T-cell (primary cell): Measurements from ENCODE around the gene GP1BA. TPM values are rescaled to one million over a fixed set of nuclear protein-coding genes. Genes with fewer than 3 reads are reported as not detected.

Experiments
- ATAC-seq, 4 experiments: fragments of 200-7000 bp in 3 of 4; fragments of 150-1000 bp in 1 of 4; cut with Tn5 transposase; replicated peaks in 1 of 4; 1 replicate in 3 of 4; 2 replicates in 1 of 4; pipeline ENCODE4 v1.10.0; 2021; ENCODE audit warnings: moderate library complexity in 3 of 4, mild to moderate bottlenecking in 2 of 4, moderate number of reproducible peaks in 1 of 4
- CTCF ChIA-PET, 2 donors: fragments of 300-600 bp; sonication (Branson Sonifier 250); formaldehyde crosslinking; loops; one replicate each; lab custom pipeline; 2022; ENCODE audit warnings: antibody characterized with exemption in 2 of 2; lab: Charles Lee
- POLR2A ChIA-PET, 2 donors: fragments of 300-600 bp; sonication (Branson Sonifier 250); formaldehyde crosslinking; loops; one replicate each; lab custom pipeline; 2022; ENCODE audit warnings: antibody characterized with exemption in 2 of 2; lab: Charles Lee
- DNase-seq, 35 experiments: peaks; one replicate each; pipeline versions ENCODE4 v3.0.0 to v3.0.0-alpha.2; 2013 to 2023
- H3K27ac ChIP-seq: one replicate; pipeline ENCODE4 v1.5.1; 2013; ENCODE audit warnings: low read length
- H3K27me3 ChIP-seq, 2 experiments: replicated peaks in 1 of 2; 1 replicate in 1 of 2; 2 replicates in 1 of 2; pipeline versions ENCODE4 v1.6.1 to v1.7.0; 2013; ENCODE audit warnings: low read length in 1 of 2, mixed read lengths in 1 of 2; ENCODE audit not compliant: control insufficient read depth in 2 of 2, insufficient read depth in 2 of 2; ENCODE audit errors: extremely low read depth in 1 of 2
- H3K36me3 ChIP-seq, 2 donors: 1 replicate in 1 of 2; 2 replicates in 1 of 2; pipeline versions ENCODE4 v1.6.1 to v1.7.0; 2013; ENCODE audit warnings: low read length in 1 of 2; ENCODE audit not compliant: control insufficient read depth in 2 of 2, insufficient read depth in 1 of 2; ENCODE audit errors: extremely low read depth in 1 of 2
- H3K4me1 ChIP-seq, 2 experiments: 1 replicate in 1 of 2; 2 replicates in 1 of 2; pipeline versions ENCODE4 v1.6.1 to v1.7.0; 2013; ENCODE audit warnings: low read length in 2 of 2, mixed read lengths in 1 of 2; ENCODE audit not compliant: insufficient read depth in 2 of 2, control insufficient read depth in 1 of 2; ENCODE audit errors: extremely low read depth in 1 of 2
- H3K4me3 ChIP-seq, 2 donors: 1 replicate in 1 of 2; 2 replicates in 1 of 2; pipeline versions ENCODE4 v1.5.1 to v1.7.0; 2013; ENCODE audit warnings: mild to moderate bottlenecking in 2 of 2, low read length in 1 of 2, moderate library complexity in 1 of 2; ENCODE audit not compliant: control insufficient read depth in 1 of 2; ENCODE audit errors: extremely low read depth in 1 of 2
- H3K9me3 ChIP-seq: 2 replicates; pipeline ENCODE4 v1.7.0; 2013
- H3K27ac Mint-ChIP-seq, 2 donors: one replicate each; pipeline ENCODE4 v1.8.0; 2020 to 2021; ENCODE audit warnings: mild to moderate bottlenecking in 2 of 2, mixed read lengths in 2 of 2
- H3K27me3 Mint-ChIP-seq, 2 donors: one replicate each; pipeline ENCODE4 v1.8.0; 2021 to 2022; ENCODE audit warnings: mixed read lengths in 2 of 2
- H3K36me3 Mint-ChIP-seq: one replicate; pipeline ENCODE4 v1.8.0; 2021; ENCODE audit warnings: mixed read lengths
- H3K4me1 Mint-ChIP-seq, 3 donors: one replicate each; pipeline ENCODE4 v1.8.0; 2020 to 2022; ENCODE audit warnings: mixed read lengths in 3 of 3, mild to moderate bottlenecking in 1 of 3
- H3K4me3 Mint-ChIP-seq, 3 donors: one replicate each; pipeline ENCODE4 v1.8.0; 2020 to 2022; ENCODE audit warnings: mild to moderate bottlenecking in 3 of 3, mixed read lengths in 3 of 3, moderate library complexity in 3 of 3
- H3K9me3 Mint-ChIP-seq, 3 donors: one replicate each; pipeline ENCODE4 v1.8.0; 2020 to 2022; ENCODE audit warnings: mixed read lengths in 3 of 3
- WGBS: methylation state at CpG from one replicate; pipeline ENCODE4 v1.1.5; 2013; ENCODE audit warnings: missing lambda C conversion rate; ENCODE audit not compliant: insufficient coverage; 5-methylcytosine and 5-hydroxymethylcytosine counted together
- total RNA-seq, 35 experiments: library from RNA in 6 of 35; stranded (reverse) in 6 of 35; fragments of 120-200 nt in 1 of 35; gene quantifications; one replicate each; pipeline versions ENCODE4 v1.2.1 to v1.2.4 and lab custom pipeline; 2013 to 2026

Gene GP1BA
- total RNA-seq, 5 donors from 2014 or later (not counting 1 experiment from before 2014, with no cell fraction given), result 0.40 TPM; not detected in 4

GRCh38 chr17:4949321-4950074, 17.4 kb downstream of the GP1BA start:
- peaks cover 21% of the 10 kb centered on the region for H3K36me3 Mint-ChIP-seq
- H3K4me3 ChIP-seq, result peak overlapping the region; percentile 76 to 100
- peak; percentile 47 to 92 (median 67) for DNase-seq
- CTCF ChIA-PET, result interaction anchor here in 1 of 2 donors (0.6 to 1.0 kb wide), 3 partner anchors 10 to 17 kb away, joined by 3 to 6 read pairs (median 4); partner anchors contain the start of genes RNF167 and SLC25A11
- H3K27me3 ChIP-seq, result no peaks in the 10 kb centered on the region
- H3K27ac ChIP-seq, result peak overlapping the region; percentile 83
- peaks cover 0 to 29% of the 10 kb centered on the region in 2 donors for H3K36me3 ChIP-seq
- POLR2A ChIA-PET, result no interaction called here
- H3K4me1 Mint-ChIP-seq, result peaks cover 37 to 46% (median 39%) of the 10 kb centered on the region in 3 donors
- H3K9me3 Mint-ChIP-seq, result no peaks in the 10 kb centered on the region
- H3K27me3 Mint-ChIP-seq, result no peaks in the 10 kb centered on the region
- H3K27ac Mint-ChIP-seq, result peak overlapping the region; percentile 87
- peaks cover 13 to 41% of the 10 kb centered on the region in 2 experiments for H3K4me1 ChIP-seq
- peak; percentile 38 to 57 (median 40) for ATAC-seq
- WGBS, result 0% methylated on average over 43 of the region's 75 CpGs
- H3K9me3 ChIP-seq, result no peaks in the 10 kb centered on the region
- peak overlapping the region; percentile 97 to 100 (median 98) for H3K4me3 Mint-ChIP-seq

- Histone ChIP-seq H3K9me3 (no peaks in the 10 kb centered on the region), H3K4me3 (peak overlapping the region; percentile 53 to 65), H3K27ac (peak overlapping the region; percentile 80), H3K36me3 (peaks cover 0 to 22% of the 10 kb centered on the region in 2 donors), H3K27me3 (no peaks in the 10 kb centered on the region), H3K4me1 (peaks cover 7 to 34% of the 10 kb centered on the region in 2 experiments)
- H3K27ac Mint-ChIP-seq, result peak overlapping the region; percentile 85 to 87
- ChIA-PET CTCF (interaction anchor here in 1 of 2 donors (0.6 to 0.8 kb wide), 2 partner anchors 15 to 16 kb away, joined by 4 to 6 read pairs; no protein-coding TSS in a partner anchor), POLR2A (no interaction called here)
- peaks cover 30 to 38% (median 31%) of the 10 kb centered on the region in 3 donors for H3K4me1 Mint-ChIP-seq
- ATAC-seq (peak; percentile 1 to 12 (median 8)), DNase-seq (peak in 14 of 35 experiments; percentile 7 to 67 (median 28))
- no peaks in the 10 kb centered on the region for H3K9me3 Mint-ChIP-seq
- H3K4me3 Mint-ChIP-seq, result peak overlapping the region; percentile 74 to 100 (median 79)
- no peaks in the 10 kb centered on the region for H3K27me3 Mint-ChIP-seq
- peaks cover 17% of the 10 kb centered on the region for H3K36me3 Mint-ChIP-seq
- 4% methylated on average over 46 of the region's 52 CpGs for WGBS
Observed at GRCh38 chr17:4950075-4950745, 18.1 kb downstream of the GP1BA start.

GRCh38 chr17:4950746-4951204, 18.7 kb downstream of the GP1BA start, which contains the start of gene ENO3:
Gene ENO3 (plus strand): TSS chr17:4951119. CDS start chr17:4951830, 711 bp downstream.
- Histone ChIP-seq H3K9me3 (no peaks in the 10 kb centered on the region), H3K36me3 (peaks cover 0 to 16% of the 10 kb centered on the region in 2 donors), H3K27ac (peak within 1 kb of the TSS; percentile 80), H3K4me1 (peaks cover 4 to 28% of the 10 kb centered on the region in 2 experiments), H3K4me3 (peak within 1 kb of the TSS; percentile 53 to 65), H3K27me3 (no peaks in the 10 kb centered on the region)
- POLR2A ChIA-PET, result no interaction called here
- Mint-ChIP-seq H3K9me3 (no peaks in the 10 kb centered on the region), H3K4me1 (peaks cover 24 to 33% (median 26%) of the 10 kb centered on the region in 3 donors), H3K27me3 (no peaks in the 10 kb centered on the region), H3K36me3 (peaks cover 11% of the 10 kb centered on the region), H3K27ac (peak within 1 kb of the TSS; percentile 85 to 87), H3K4me3 (peak within 1 kb of the TSS; percentile 74 to 100 (median 79))
- CTCF ChIA-PET, result interaction anchor here (0.6 to 0.7 kb wide), 2 partner anchors 243 to 740 kb away, joined by 3 to 5 read pairs; no protein-coding TSS in a partner anchor
- 90% methylated on average over 2 of the region's 7 CpGs for WGBS
- no peak for ATAC-seq
- DNase-seq, result no peak

- H3K27ac Mint-ChIP-seq, result peak overlapping the region; percentile 22 to 87
- H3K36me3 ChIP-seq, result peaks cover 0 to 9% of the 10 kb centered on the region in 2 donors
- H3K9me3 ChIP-seq, result no peaks in the 10 kb centered on the region
- peaks cover under 1 to 22% of the 10 kb centered on the region in 2 experiments for H3K4me1 ChIP-seq
- peak overlapping the region in 2 of 3 donors; percentile 41 to 100 for H3K4me3 Mint-ChIP-seq
- H3K27ac ChIP-seq, result no peak overlapping the region
- H3K9me3 Mint-ChIP-seq, result no peaks in the 10 kb centered on the region
- ChIA-PET POLR2A (interaction anchor here in 1 of 2 donors (0.8 kb wide), 1 partner anchor 16 kb away, joined by 4 read pairs; the partner anchor contains the start of gene SPAG7), CTCF (interaction anchor here (0.6 to 0.7 kb wide), 2 partner anchors 244 to 741 kb away, joined by 3 to 5 read pairs; no protein-coding TSS in a partner anchor)
- H3K36me3 Mint-ChIP-seq, result peaks cover 6% of the 10 kb centered on the region
- peaks cover 21 to 32% (median 26%) of the 10 kb centered on the region in 3 donors for H3K4me1 Mint-ChIP-seq
- 94% methylated on average over 2 of the region's 3 CpGs for WGBS
- H3K4me3 ChIP-seq, result no peak overlapping the region
- no peak for ATAC-seq
- DNase-seq, result no peak
- no peaks in the 10 kb centered on the region for H3K27me3 ChIP-seq
- no peaks in the 10 kb centered on the region for H3K27me3 Mint-ChIP-seq
Observed at GRCh38 chr17:4951486-4951885, 19.4 kb downstream of the GP1BA start.

- Mint-ChIP-seq H3K27ac (no peak overlapping the region), H3K4me3 (no peak overlapping the region), H3K4me1 (peaks cover 22 to 28% (median 23%) of the 10 kb centered on the region in 3 donors), H3K36me3 (no peaks in the 10 kb centered on the region), H3K27me3 (no peaks in the 10 kb centered on the region), H3K9me3 (no peaks in the 10 kb centered on the region)
- H3K27me3 ChIP-seq, result no peaks in the 10 kb centered on the region
- H3K4me3 ChIP-seq, result no peak overlapping the region
- no peak overlapping the region for H3K27ac ChIP-seq
- H3K4me1 ChIP-seq, result peaks cover 0 to 20% of the 10 kb centered on the region in 2 experiments
- 95% methylated on average over 14 of the region's 14 CpGs for WGBS
- CTCF ChIA-PET, result no interaction called here
- ATAC-seq, result no peak
- no peak for DNase-seq
- peaks cover 0 to 2% of the 10 kb centered on the region in 2 donors for H3K36me3 ChIP-seq
- H3K9me3 ChIP-seq, result no peaks in the 10 kb centered on the region
- POLR2A ChIA-PET, result interaction anchor here in 1 of 2 donors (0.6 kb wide), 1 partner anchor 41 kb away, joined by 4 read pairs; no protein-coding TSS in a partner anchor
Observed at GRCh38 chr17:4953451-4953961, 21.4 kb downstream of the GP1BA start.
